Type B pancreatic cell (in vitro differentiated cells): ENCODE data around the gene IL21R. TPM values are rescaled to one million over a fixed set of nuclear protein-coding genes. Genes with fewer than 3 reads are reported as not detected.

Experiments used
- DNase-seq: peaks from one replicate; pipeline ENCODE4 v3.0.0; 2021; ENCODE audit warnings: mixed read lengths; ENCODE audit not compliant: unreplicated experiment; ENCODE audit errors: extremely low spot score
- H3K27ac Mint-ChIP-seq: 2 replicates; pipeline ENCODE4 v1.8.0; 2021; ENCODE audit warnings: mild to moderate bottlenecking, mixed read lengths
- H3K27me3 Mint-ChIP-seq: 2 replicates; pipeline ENCODE4 v1.8.0; 2021; ENCODE audit warnings: mixed read lengths
- H3K36me3 Mint-ChIP-seq: 2 replicates; pipeline ENCODE4 v1.8.0; 2021; ENCODE audit warnings: mixed read lengths
- H3K4me1 Mint-ChIP-seq: one replicate; pipeline ENCODE4 v1.8.0; 2021; ENCODE audit warnings: mixed read lengths; ENCODE audit not compliant: unreplicated experiment
- H3K4me3 Mint-ChIP-seq: 2 replicates; pipeline ENCODE4 v1.8.0; 2021; ENCODE audit warnings: mild to moderate bottlenecking, mixed read lengths
- H3K9me3 Mint-ChIP-seq: 2 replicates; pipeline ENCODE4 v1.8.0; 2021; ENCODE audit warnings: mixed read lengths
- CTCF ChIP-seq: fragments of 200-600 bp; sonication (generic); conservative IDR thresholded peaks from 2 replicates; pipeline ENCODE4 v1.5.0; 2021; ENCODE audit warnings: antibody characterized with exemption, mild to moderate bottlenecking
- total RNA-seq: library from RNA; stranded (reverse); gene quantifications from 2 replicates; pipeline ENCODE4 v1.2.1, GENCODE V29; 2021; ENCODE audit warnings: low replicate concordance

Gene IL21R
- total RNA-seq, 1 donor from 2014 or later, result 0.29 TPM

- Mint-ChIP-seq H3K9me3 (no peaks in the 10 kb centered on the region), H3K27me3 (peaks cover 32% of the 10 kb centered on the region), H3K4me1 (no peaks in the 10 kb centered on the region), H3K36me3 (no peaks in the 10 kb centered on the region), H3K27ac (no peak overlapping the region), H3K4me3 (no peak overlapping the region)
- no peak for TF ChIP-seq CTCF
- no peak for DNase-seq
These were observed 2.3 kb downstream of the IL21R start for GRCh38 chr16:27404163-27404823.

- no peak for DNase-seq
These were observed 3.8 kb downstream of the IL21R start for GRCh38 chr16:27405546-27406451.

GRCh38 chr16:27406511-27407128 is 4.6 kb downstream of the IL21R start:
- no peak overlapping the region for H3K27ac Mint-ChIP-seq

More at GRCh38 chr16:27405546-27406451, 3.8 kb downstream of the IL21R start:
- no peak overlapping the region for H3K4me3 Mint-ChIP-seq
- no peak for TF ChIP-seq CTCF
- no peaks in the 10 kb centered on the region for H3K9me3 Mint-ChIP-seq
- no peaks in the 10 kb centered on the region for H3K36me3 Mint-ChIP-seq
- H3K4me1 Mint-ChIP-seq, result no peaks in the 10 kb centered on the region
- peaks cover 29% of the 10 kb centered on the region for H3K27me3 Mint-ChIP-seq
- no peak overlapping the region for H3K27ac Mint-ChIP-seq

GRCh38 chr16:27407133-27407532 is 5.2 kb downstream of the IL21R start:
- TF ChIP-seq CTCF, result no peak
- H3K4me1 Mint-ChIP-seq, result no peaks in the 10 kb centered on the region

More at GRCh38 chr16:27406511-27407128, 4.6 kb downstream of the IL21R start:
- Mint-ChIP-seq H3K9me3 (no peaks in the 10 kb centered on the region), H3K36me3 (no peaks in the 10 kb centered on the region), H3K27me3 (peaks cover 24% of the 10 kb centered on the region), H3K4me3 (no peak overlapping the region), H3K4me1 (no peaks in the 10 kb centered on the region)
- DNase-seq, result no peak
- no peak for TF ChIP-seq CTCF

GRCh38 chr16:27408012-27408601 is 6.1 kb downstream of the IL21R start:
- no peak overlapping the region for H3K4me3 Mint-ChIP-seq
- peaks cover 17% of the 10 kb centered on the region for H3K27me3 Mint-ChIP-seq
- H3K27ac Mint-ChIP-seq, result no peak overlapping the region
- H3K9me3 Mint-ChIP-seq, result no peaks in the 10 kb centered on the region
- DNase-seq, result no peak
- TF ChIP-seq CTCF, result no peak
- H3K36me3 Mint-ChIP-seq, result no peaks in the 10 kb centered on the region
- H3K4me1 Mint-ChIP-seq, result no peaks in the 10 kb centered on the region

More at GRCh38 chr16:27407133-27407532, 5.2 kb downstream of the IL21R start:
- no peaks in the 10 kb centered on the region for H3K9me3 Mint-ChIP-seq
- H3K36me3 Mint-ChIP-seq, result no peaks in the 10 kb centered on the region
- no peak overlapping the region for H3K27ac Mint-ChIP-seq
- DNase-seq, result no peak
- H3K4me3 Mint-ChIP-seq, result no peak overlapping the region
- peaks cover 25% of the 10 kb centered on the region for H3K27me3 Mint-ChIP-seq
